Mucosa of gallbladder (tissue), 1 donor: ENCODE measurements around the gene SAMSN1. TPM values are rescaled to one million over a fixed set of nuclear protein-coding genes. Genes with fewer than 3 reads are reported as not detected.

ENCODE experiments used
- DNase-seq: peaks from one replicate; pipeline ENCODE4 v3.0.0-alpha.2; 2020; ENCODE audit warnings: low spot score
- total RNA-seq: library from RNA; stranded (reverse); gene quantifications from one replicate; pipeline ENCODE4 v1.2.1, GENCODE V29; 2021
- donor health status: DM: no; HTN: no; CAD: no.

The SAMSN1 gene
- total RNA-seq, 1 donor from 2014 or later: 8.8 TPM

- no peak for DNase-seq
Observed at GRCh38 chr21:14484188-14485009, 61.7 kb downstream of the SAMSN1 start.

DNA sequence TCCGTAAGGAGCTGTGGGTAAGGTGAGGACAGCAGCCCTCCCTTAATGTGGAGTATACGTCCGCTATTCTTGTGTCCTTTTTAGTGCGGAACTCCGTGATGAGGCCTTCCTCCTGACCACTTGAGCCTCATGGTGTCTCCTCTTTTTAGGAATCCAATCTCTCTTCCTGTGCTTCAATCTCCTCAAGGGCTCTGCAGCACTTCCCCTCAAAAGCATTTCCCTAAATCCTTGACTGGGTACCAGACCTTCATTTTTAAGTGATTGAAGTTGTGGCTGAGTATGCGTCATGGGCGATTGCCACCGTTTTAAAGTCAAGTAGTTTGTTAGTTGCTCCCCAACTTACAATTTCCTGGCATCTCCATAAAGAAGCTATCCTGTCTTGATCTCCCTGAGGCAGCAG is 62.8 kb downstream of the SAMSN1 start:
- no peak for DNase-seq

GRCh38 chr21:14482165-14482564 is 64.0 kb downstream of the SAMSN1 start:
- DNase-seq: no peak

DNA sequence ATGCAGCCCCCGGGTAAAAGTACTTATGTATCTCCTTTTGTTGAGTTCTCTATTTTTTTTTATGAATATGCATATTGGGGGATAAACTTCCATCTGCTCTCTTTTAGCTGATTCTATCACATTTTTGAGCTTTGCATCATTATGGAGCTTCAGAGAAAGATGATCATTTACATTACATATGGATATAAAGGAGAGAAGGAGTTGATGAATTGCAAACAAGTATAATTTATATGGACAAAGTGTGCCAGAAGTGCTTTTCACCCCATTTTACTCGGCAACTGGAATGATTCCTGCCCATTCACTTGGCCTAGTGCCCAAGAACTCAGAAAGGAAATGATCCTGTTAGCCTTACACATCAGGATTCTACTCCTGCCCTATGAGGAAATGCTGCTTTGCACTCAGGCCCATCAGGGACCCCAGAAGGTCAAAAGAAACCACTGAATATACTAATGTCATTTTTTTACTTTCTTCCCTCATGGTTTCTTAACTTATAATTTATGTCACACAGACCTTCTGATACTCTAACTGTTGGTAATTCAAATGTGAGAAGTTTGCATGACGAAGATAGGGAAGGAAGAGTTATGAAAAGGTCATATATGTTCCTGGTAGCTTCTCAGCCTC is 65.6 kb downstream of the SAMSN1 start:
- no peak for DNase-seq

- no peak for DNase-seq
Observed at GRCh38 chr21:14479241-14479786, 66.8 kb downstream of the SAMSN1 start.

GRCh38 chr21:14477841-14478240 is 68.3 kb downstream of the SAMSN1 start:
- DNase-seq: no peak

- DNase-seq: no peak
Observed at GRCh38 chr21:14477133-14477532, 69.0 kb downstream of the SAMSN1 start.

DNA sequence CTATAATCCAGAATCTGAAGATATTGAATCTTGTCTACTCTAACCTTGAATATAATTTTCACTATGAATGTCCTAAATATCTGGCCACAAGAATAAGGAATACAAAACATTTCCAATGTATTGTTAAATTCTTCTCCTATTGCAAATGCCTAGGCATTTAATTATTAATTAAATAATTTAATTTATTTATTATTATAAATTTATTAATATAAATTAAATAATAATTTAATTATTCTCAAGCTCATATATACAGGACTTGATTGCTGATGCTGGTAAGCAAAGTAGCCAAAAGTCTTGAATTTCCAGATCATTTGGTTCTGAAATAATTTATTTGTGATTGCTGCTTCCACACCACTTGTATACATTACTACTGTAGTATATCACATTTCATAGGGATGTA is 71.1 kb downstream of the SAMSN1 start:
- no peak for DNase-seq

GRCh38 chr21:14469641-14470040 is 76.5 kb downstream of the SAMSN1 start:
- no peak for DNase-seq

GRCh38 chr21:14466715-14467114 is 79.4 kb downstream of the SAMSN1 start:
- DNase-seq: no peak

DNA sequence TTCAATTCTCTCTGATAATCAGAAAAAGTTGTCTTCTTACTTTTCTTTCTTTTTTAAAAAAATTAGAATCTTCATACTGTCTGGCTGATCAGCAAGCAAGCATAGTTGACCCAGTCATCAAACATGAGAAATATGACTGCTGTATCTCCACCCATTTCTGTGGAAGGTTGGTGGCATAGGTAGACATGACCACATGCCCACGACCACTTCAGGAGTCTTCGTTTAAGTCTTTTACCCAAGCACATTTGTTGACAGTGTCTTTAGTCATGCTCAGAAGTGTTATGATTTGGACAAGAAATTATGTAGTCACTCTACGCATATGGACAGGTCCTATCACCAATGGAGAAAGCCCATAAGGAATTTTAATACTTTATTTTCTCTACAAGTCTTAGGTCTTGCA is 88.4 kb downstream of the SAMSN1 start:
- DNase-seq: no peak

DNA sequence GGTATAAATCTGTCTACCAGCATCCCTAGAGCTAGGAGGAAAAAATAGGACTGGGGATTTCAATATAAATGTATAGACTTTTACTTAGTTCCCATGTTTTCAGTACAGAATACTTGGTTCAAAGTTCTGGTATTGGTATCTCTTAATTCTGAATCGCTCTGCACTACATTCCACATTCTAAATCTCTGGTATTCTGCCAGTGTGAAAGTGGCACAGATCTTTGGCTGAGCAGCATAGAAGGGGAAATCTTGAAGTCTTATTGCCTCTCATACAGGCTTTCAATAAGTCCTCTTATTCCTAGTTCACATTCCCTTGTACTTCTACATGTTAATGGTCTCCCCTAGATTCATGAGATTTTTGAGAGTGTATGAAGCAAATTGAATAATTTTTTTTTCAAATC is 89.2 kb downstream of the SAMSN1 start:
- no peak for DNase-seq

DNA sequence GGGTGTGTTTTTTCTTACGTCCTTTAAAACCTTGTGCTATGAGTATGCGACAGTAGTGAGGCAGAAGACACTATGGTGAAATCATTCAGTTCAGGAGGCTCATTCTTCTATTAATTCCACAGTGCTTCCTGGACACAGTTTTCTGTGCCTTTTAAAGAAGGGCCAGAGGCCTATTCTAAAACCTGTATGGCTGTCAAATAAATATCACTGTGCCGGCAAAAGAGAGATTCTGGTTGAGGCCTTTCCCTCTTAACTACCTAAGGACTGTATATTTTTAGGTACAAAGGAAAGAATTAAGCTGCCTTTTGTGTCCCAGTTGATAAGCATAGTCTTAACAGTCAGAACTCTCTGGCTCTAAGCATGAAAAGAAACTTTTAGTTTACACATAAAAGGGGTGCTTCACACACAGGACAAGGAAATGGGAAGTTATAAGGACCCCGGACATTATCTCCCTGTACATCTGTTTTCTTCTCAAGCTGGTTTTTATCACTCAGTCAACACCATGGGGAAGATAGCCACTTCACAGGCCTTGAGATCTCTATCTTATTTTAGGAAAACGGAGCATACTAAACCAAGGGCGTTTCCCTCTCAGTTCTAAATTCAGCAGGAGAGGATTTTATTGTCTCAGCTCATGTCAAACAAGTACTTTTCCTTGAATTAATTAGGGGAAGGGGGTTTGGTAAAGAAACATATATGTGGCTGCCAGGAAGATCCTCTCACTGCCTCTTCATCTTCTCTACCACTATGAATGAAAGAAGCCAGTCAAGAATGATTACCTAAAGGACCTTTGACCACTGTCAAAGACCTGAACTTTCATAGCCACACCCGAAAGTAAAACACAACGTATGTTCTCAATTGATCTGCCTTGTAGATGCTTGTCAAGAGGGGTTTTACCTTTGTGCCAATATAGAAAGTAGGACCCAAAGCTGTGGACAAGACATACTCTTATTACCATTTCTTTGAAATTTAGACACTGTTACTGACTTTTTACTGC is 91.8 kb downstream of the SAMSN1 start:
- DNase-seq: no peak

DNA sequence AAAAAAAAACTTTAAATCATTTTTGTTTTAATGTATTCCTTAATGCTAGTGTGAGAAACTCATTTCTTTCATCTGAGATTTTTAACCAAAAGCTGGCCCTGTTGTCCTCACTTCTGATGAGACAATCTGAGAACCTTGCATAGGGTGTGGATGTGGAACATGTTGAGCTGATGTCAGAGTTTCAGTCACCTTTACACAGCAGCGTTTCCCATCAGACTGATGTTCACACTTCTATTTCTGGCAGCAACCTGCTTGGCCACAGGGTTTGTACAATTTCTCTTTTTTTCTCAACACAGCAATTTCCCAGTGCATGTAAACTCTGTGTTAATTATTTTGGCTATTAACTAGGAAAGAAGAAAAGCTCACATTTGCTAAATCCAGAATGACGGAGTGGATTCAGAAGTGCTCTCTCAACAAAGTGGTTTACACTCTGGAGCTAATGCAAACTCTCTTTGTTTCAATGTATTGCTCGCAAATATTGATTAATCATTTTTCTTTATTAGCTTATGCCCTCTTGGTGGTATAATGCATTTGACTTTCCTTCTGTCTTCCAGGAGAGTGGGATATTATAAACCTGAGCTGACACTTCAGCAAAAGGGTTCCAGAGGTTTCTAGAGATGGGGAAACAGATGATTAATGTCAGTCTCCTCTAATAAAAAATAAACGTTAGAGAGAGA is 92.6 kb downstream of the SAMSN1 start:
- DNase-seq: no peak

GRCh38 chr21:14452727-14453241 is 93.3 kb downstream of the SAMSN1 start:
- DNase-seq: no peak

- DNase-seq: no peak
Observed at GRCh38 chr21:14452031-14452726, 93.9 kb downstream of the SAMSN1 start.

GRCh38 chr21:14451546-14451945 is 94.6 kb downstream of the SAMSN1 start:
- no peak for DNase-seq

DNA sequence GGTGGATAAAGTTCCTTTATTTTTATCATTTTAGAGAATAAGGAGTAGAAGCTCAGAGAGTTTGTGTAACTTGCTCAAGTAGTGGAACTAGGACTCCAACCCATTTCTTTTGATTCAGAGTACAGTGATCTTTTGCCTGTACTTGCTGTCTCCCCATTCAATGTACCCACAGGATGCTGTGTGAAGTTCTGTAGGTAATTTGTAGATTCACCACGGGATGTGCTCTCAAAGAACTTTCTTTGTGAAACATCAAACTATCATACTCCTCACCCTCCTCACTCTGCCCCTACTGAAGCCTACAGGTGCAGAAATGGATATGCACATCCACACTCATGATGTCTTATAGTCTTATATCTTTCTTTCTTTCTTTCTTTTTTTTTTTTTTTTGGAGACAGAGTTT is 97.3 kb downstream of the SAMSN1 start:
- DNase-seq: no peak

GRCh38 chr21:14438211-14438610 is 107.9 kb downstream of the SAMSN1 start:
- DNase-seq: no peak

- no peak for DNase-seq
Observed at GRCh38 chr21:14435423-14435822, 110.7 kb downstream of the SAMSN1 start.
